K562 (cell line): Measurements from ENCODE around the gene BPTF. TPM values are rescaled to one million over a fixed set of nuclear protein-coding genes. Genes with fewer than 3 reads are reported as not detected.

Source experiments
- BCL6 ChIP-seq: fragments of 250-450 bp; sonication (Bioruptor Pico); IDR thresholded peaks from 2 replicates; pipeline ENCODE4 v1.4.0; 2020
- ETV5 ChIP-seq: sonication (generic); formaldehyde crosslinking; IDR thresholded peaks from 2 replicates; pipeline ENCODE4 v1.4.0; 2020; ENCODE audit warnings: low read depth, mild to moderate bottlenecking, missing genetic modification reagents
- GABPA ChIP-seq: fragments of 200-800 bp; sonication (Bioruptor generic); conservative IDR thresholded peaks from 2 replicates; pipeline ENCODE4 v1.6.1; 2016; ENCODE audit warnings: low read depth, missing genetic modification characterization, missing compliant biosample characterization
- GATAD2B ChIP-seq: fragments of 450-650 bp; IDR thresholded peaks from 2 replicates; pipeline ENCODE4 v1.6.1; 2017; ENCODE audit warnings: mild to moderate bottlenecking, borderline replicate concordance
- HMGN3 ChIP-seq: IDR thresholded peaks from 2 replicates; pipeline ENCODE4 v1.6.1; 2011; ENCODE audit warnings: borderline replicate concordance, low read depth, mild to moderate bottlenecking, mixed read lengths, low read length; ENCODE audit not compliant: insufficient read length; ENCODE audit errors: extremely low read depth
- KDM2B ChIP-seq: fragments of 250-450 bp; sonication (Bioruptor Pico); IDR thresholded peaks from 2 replicates; pipeline ENCODE4 v1.8.0; 2021; ENCODE audit warnings: mild to moderate bottlenecking, moderate library complexity
- MECOM ChIP-seq: fragments of 250-450 bp; sonication (Bioruptor Pico); IDR thresholded peaks from 2 replicates; pipeline ENCODE4 v1.8.0; 2022; ENCODE audit warnings: inconsistent platforms
- SMAD4 ChIP-seq: fragments of 250-450 bp; sonication (Bioruptor Pico); conservative IDR thresholded peaks from 2 replicates; pipeline ENCODE4 v1.8.0; 2021; ENCODE audit warnings: inconsistent platforms, mild to moderate bottlenecking, moderate library complexity
- SMARCE1 ChIP-seq: fragments of 450-650 bp; IDR thresholded peaks from 2 replicates; pipeline ENCODE4 v1.7.1; 2016; ENCODE audit warnings: mild to moderate bottlenecking
- TOE1 ChIP-seq, 2 experiments: fragments of 450-650 bp in 1 of 2; sonication (generic) in 1 of 2; formaldehyde crosslinking in 1 of 2; IDR thresholded peaks; 2 replicates each; pipeline versions ENCODE4 v1.7.1 to v1.8.0; 2016 to 2022; ENCODE audit warnings: borderline replicate concordance in 2 of 2, mild to moderate bottlenecking in 2 of 2, antibody characterized with exemption in 1 of 2, inconsistent platforms in 1 of 2, low read depth in 1 of 2, missing genetic modification reagents in 1 of 2, moderate library complexity in 1 of 2
- ZNF584 ChIP-seq: fragments of 200-800 bp; sonication (Bioruptor generic); IDR thresholded peaks from 2 replicates; pipeline ENCODE4 v1.6.1; 2016; ENCODE audit warnings: low read depth, mild to moderate bottlenecking, missing genetic modification characterization, missing compliant biosample characterization
- polyA plus RNA-seq, 8 experiments: library from polyadenylated mRNA; depleted of rRNA in 4 of 8; stranded (reverse) in 5 of 8; unstranded in 3 of 8; fragments of >200 nt; fragmentation: Nextera tagmentation in 2 of 8; fragmentation: Illumina TruSeq in 1 of 8; extraction: Ambion mirVana in 2 of 8; extraction: Trizol in 1 of 8; gene quantifications; 2 replicates each; pipeline versions ENCODE4 v1.2.1 to v1.2.3, GENCODE V29; 2011 to 2014; ENCODE audit warnings: inconsistent platforms in 1 of 8, missing spikeins in 1 of 8
- total RNA-seq, 7 experiments: library from RNA; depleted of rRNA in 6 of 7; stranded (reverse); fragments of >200 nt in 6 of 7; fragmentation: Illumina TruSeq in 2 of 7; extraction: Trizol in 2 of 7; gene quantifications; 2 replicates each; pipeline versions ENCODE4 v1.2.1 to v1.2.3, GENCODE V29; 2011 to 2021; ENCODE audit warnings: low replicate concordance in 1 of 7
- TF ChIP-seq, protein P1 (sequence below): fragments of 450-650 bp; IDR thresholded peaks from 2 replicates; pipeline ENCODE4 v1.6.1; 2018; ENCODE audit not compliant: partially characterized antibody
- TF ChIP-seq, protein P2 (sequence below): fragments of 250-450 bp; sonication (Bioruptor Pico); IDR thresholded peaks from 2 replicates; pipeline ENCODE4 v1.8.0; 2022; ENCODE audit warnings: inconsistent platforms, mild to moderate bottlenecking, moderate library complexity, borderline replicate concordance
- TF ChIP-seq, protein P3 (sequence below): fragments of 200-800 bp; sonication (Bioruptor generic); IDR thresholded peaks from 2 replicates; pipeline ENCODE4 v1.6.1; 2017; ENCODE audit warnings: missing genetic modification characterization, missing compliant biosample characterization
- TF ChIP-seq, protein P4 (sequence below): sonication (generic); formaldehyde crosslinking; IDR thresholded peaks from 2 replicates; pipeline ENCODE4 v1.8.0; 2022; ENCODE audit warnings: missing genetic modification reagents, mild to moderate bottlenecking, moderate library complexity, borderline replicate concordance
- TF ChIP-seq, protein P5 (sequence below), 2 experiments: fragments of 450-650 bp in 1 of 2; sonication (generic) in 1 of 2; formaldehyde crosslinking in 1 of 2; IDR thresholded peaks in 1 of 2; conservative IDR thresholded peaks in 1 of 2; 2 replicates each; pipeline versions ENCODE4 v1.6.1 to v1.8.1; 2016 to 2023; ENCODE audit warnings: mild to moderate bottlenecking in 2 of 2, moderate library complexity in 2 of 2, inconsistent platforms in 1 of 2, missing genetic modification reagents in 1 of 2

BPTF gene
- total and polyA plus RNA-seq, 9 of the 15 experiments (the other 6 are each of a cell fraction or from before 2014, with no cell fraction given) = 12.5 to 52.1 (median 26.9) TPM

DNA sequence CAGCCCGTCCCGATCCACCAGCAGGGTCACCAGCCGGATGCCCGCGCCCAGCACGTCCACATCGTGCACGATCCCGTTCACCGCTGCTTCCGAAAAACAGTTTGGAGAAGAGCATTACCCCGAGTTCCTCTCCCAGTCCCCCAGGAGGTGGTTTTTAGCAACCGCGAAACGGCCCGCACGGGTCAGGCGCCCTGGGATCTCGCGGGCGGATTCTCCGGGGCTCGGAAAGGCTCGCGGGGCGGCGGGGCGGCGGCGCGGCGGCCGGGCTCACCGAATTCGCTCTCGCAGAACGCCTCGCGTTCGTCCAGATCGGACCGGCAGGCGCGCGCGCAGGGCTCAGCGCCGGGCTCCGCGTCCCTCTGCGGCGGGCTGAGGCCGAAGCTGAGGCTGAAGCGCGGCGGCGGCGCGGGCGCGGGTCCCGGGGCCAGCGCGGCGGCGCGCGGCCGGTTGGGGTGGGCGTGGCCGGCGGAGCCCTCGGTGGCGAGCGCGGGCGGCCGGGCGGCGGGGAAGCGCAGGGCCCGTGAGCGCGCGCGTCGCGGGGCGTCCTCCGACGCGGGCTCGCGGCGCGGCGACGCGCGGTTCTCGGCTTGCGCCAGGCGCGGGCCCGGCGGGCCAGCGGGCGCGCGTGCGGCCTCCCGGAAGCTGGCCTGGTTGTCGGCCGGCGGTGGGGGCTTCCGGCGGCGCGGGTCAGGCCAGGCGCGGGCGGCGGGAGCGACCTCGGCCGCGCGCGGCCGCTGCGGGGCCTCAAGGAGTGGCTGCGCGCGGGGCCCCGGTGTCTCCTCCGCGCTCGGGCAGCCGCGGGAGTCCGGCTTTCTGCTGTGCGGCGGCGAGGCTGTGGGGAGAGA lies 168.1 kb downstream of the BPTF start (continued):
- no peak for TF ChIP-seq BCL6 (CRISPR knock-in tag)
- TF ChIP-seq, protein P1, sequence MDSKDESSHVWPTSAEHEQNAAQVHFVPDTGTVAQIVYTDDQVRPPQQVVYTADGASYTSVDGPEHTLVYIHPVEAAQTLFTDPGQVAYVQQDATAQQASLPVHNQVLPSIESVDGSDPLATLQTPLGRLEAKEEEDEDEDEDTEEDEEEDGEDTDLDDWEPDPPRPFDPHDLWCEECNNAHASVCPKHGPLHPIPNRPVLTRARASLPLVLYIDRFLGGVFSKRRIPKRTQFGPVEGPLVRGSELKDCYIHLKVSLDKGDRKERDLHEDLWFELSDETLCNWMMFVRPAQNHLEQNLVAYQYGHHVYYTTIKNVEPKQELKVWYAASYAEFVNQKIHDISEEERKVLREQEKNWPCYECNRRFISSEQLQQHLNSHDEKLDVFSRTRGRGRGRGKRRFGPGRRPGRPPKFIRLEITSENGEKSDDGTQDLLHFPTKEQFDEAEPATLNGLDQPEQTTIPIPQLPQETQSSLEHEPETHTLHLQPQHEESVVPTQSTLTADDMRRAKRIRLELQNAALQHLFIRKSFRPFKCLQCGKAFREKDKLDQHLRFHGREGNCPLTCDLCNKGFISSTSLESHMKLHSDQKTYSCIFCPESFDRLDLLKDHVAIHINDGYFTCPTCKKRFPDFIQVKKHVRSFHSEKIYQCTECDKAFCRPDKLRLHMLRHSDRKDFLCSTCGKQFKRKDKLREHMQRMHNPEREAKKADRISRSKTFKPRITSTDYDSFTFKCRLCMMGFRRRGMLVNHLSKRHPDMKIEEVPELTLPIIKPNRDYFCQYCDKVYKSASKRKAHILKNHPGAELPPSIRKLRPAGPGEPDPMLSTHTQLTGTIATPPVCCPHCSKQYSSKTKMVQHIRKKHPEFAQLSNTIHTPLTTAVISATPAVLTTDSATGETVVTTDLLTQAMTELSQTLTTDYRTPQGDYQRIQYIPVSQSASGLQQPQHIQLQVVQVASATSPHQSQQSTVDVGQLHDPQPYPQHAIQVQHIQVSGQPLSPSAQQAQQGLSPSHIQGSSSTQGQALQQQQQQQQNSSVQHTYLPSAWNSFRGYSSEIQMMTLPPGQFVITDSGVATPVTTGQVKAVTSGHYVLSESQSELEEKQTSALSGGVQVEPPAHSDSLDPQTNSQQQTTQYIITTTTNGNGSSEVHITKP = no peak
- TF ChIP-seq ZNF584 (CRISPR knock-in tag) = peak; percentile 95
- TF ChIP-seq, protein P2, sequence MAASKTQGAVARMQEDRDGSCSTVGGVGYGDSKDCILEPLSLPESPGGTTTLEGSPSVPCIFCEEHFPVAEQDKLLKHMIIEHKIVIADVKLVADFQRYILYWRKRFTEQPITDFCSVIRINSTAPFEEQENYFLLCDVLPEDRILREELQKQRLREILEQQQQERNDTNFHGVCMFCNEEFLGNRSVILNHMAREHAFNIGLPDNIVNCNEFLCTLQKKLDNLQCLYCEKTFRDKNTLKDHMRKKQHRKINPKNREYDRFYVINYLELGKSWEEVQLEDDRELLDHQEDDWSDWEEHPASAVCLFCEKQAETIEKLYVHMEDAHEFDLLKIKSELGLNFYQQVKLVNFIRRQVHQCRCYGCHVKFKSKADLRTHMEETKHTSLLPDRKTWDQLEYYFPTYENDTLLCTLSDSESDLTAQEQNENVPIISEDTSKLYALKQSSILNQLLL (CRISPR knock-in tag) = no peak
- peak; percentile 67 for TF ChIP-seq HMGN3
- peak; percentile 40; the same call in 1 of the 2 replicates for TF ChIP-seq SMARCE1
- TF ChIP-seq GABPA = peak; percentile 96
- TF ChIP-seq, protein P3, sequence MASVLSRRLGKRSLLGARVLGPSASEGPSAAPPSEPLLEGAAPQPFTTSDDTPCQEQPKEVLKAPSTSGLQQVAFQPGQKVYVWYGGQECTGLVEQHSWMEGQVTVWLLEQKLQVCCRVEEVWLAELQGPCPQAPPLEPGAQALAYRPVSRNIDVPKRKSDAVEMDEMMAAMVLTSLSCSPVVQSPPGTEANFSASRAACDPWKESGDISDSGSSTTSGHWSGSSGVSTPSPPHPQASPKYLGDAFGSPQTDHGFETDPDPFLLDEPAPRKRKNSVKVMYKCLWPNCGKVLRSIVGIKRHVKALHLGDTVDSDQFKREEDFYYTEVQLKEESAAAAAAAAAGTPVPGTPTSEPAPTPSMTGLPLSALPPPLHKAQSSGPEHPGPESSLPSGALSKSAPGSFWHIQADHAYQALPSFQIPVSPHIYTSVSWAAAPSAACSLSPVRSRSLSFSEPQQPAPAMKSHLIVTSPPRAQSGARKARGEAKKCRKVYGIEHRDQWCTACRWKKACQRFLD = peak; percentile 98
- peak; percentile 46; the same call in 1 of the 2 replicates for TF ChIP-seq TOE1 (IDR thresholded peaks at IDR 0.05; ENCODE audit: borderline replicate concordance)
- no peak for TF ChIP-seq TOE1 (CRISPR knock-in tag; IDR thresholded peaks at IDR 0.05; ENCODE audit: borderline replicate concordance, low read depth)
- peak; percentile 69; the same call in 1 of the 2 replicates for TF ChIP-seq KDM2B (CRISPR knock-in tag)
- 0 out of 2 replicates have a peak, but pooled peaks have one; percentile 78 for TF ChIP-seq ETV5
- peak; percentile 72 for TF ChIP-seq GATAD2B
- TF ChIP-seq, protein P4, sequence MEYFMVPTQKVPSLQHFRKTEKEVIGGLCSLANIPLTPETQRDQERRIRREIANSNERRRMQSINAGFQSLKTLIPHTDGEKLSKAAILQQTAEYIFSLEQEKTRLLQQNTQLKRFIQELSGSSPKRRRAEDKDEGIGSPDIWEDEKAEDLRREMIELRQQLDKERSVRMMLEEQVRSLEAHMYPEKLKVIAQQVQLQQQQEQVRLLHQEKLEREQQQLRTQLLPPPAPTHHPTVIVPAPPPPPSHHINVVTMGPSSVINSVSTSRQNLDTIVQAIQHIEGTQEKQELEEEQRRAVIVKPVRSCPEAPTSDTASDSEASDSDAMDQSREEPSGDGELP (CRISPR knock-in tag) = peak; percentile 50; the same call in 1 of the 2 replicates
- TF ChIP-seq MECOM (CRISPR knock-in tag) = no peak
- TF ChIP-seq, protein P5, sequence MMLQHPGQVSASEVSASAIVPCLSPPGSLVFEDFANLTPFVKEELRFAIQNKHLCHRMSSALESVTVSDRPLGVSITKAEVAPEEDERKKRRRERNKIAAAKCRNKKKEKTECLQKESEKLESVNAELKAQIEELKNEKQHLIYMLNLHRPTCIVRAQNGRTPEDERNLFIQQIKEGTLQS (IDR thresholded peaks at IDR 0.05) = no peak
- TF ChIP-seq, protein P5 (CRISPR knock-in tag; conservative IDR thresholded peaks at IDR 0.05) = no peak
- peak; percentile 75 for TF ChIP-seq SMAD4 (CRISPR knock-in tag)
